Mesendoderm (in vitro differentiated cells): ENCODE results near the gene VWA8.

Experiments used
- DNase-seq: peaks from one replicate; pipeline ENCODE4 v3.0.0; 2013
- H2AK5ac ChIP-seq: 2 replicates; pipeline ENCODE4 v1.6.1; 2013; ENCODE audit warnings: low read length, inconsistent platforms
- H2BK120ac ChIP-seq: 2 replicates; pipeline ENCODE4 v1.6.1; 2013; ENCODE audit warnings: low read depth, mild to moderate bottlenecking, low read length, moderate library complexity, mixed read lengths
- H2BK15ac ChIP-seq: replicated peaks from 2 replicates; pipeline ENCODE4 v1.6.1; 2013; ENCODE audit warnings: low read depth, mild to moderate bottlenecking, moderate library complexity
- H2BK5ac ChIP-seq: 2 replicates; pipeline ENCODE4 v1.6.1; 2013; ENCODE audit warnings: low read length, inconsistent platforms
- H3K18ac ChIP-seq: 2 replicates; pipeline ENCODE4 v1.6.1; 2013; ENCODE audit warnings: mild to moderate bottlenecking, low read length, mixed read lengths
- H3K23ac ChIP-seq: one replicate; pipeline ENCODE4 v1.6.1; 2013; ENCODE audit warnings: low read length
- H3K27ac ChIP-seq: 2 replicates; pipeline ENCODE4 v1.5.1; 2013; ENCODE audit warnings: low read depth, mild to moderate bottlenecking, inconsistent platforms, low read length, moderate library complexity
- H3K27me3 ChIP-seq: 2 replicates; pipeline ENCODE4 v1.6.1; 2013; ENCODE audit warnings: low read length, control low read depth, mild to moderate bottlenecking, inconsistent platforms; ENCODE audit not compliant: insufficient read depth, poor library complexity
- H3K36me3 ChIP-seq: 2 replicates; pipeline ENCODE4 v1.6.1; 2013; ENCODE audit warnings: low read length, inconsistent platforms; ENCODE audit not compliant: control insufficient read depth, insufficient read depth
- H3K4ac ChIP-seq: one replicate; pipeline ENCODE4 v1.6.1; 2013; ENCODE audit warnings: low read depth, mild to moderate bottlenecking, low read length, moderate library complexity
- H3K4me1 ChIP-seq: 2 replicates; pipeline ENCODE4 v1.6.1; 2013; ENCODE audit warnings: low read depth, low read length, inconsistent platforms; ENCODE audit not compliant: control insufficient read depth
- H3K4me2 ChIP-seq: 2 replicates; pipeline ENCODE4 v1.6.1; 2013; ENCODE audit warnings: low read length
- H3K4me3 ChIP-seq: 2 replicates; pipeline ENCODE4 v1.5.1; 2013; ENCODE audit warnings: mild to moderate bottlenecking, low read length
- H3K56ac ChIP-seq: one replicate; pipeline ENCODE4 v1.6.1; 2013; ENCODE audit warnings: low read length
- H3K79me1 ChIP-seq: 2 replicates; pipeline ENCODE4 v1.6.1; 2013; ENCODE audit warnings: low read length, inconsistent platforms
- H3K79me2 ChIP-seq: 2 replicates; pipeline ENCODE4 v1.6.1; 2013; ENCODE audit warnings: mild to moderate bottlenecking, low read length; ENCODE audit not compliant: control insufficient read depth, insufficient read depth
- H3K9ac ChIP-seq: 2 replicates; pipeline ENCODE4 v1.6.1; 2013; ENCODE audit warnings: low read length, inconsistent platforms
- H4K5ac ChIP-seq: one replicate; pipeline ENCODE4 v1.6.1; 2013; ENCODE audit warnings: low read length
- H4K8ac ChIP-seq: one replicate; pipeline ENCODE4 v1.6.1; 2013; ENCODE audit warnings: low read depth, mild to moderate bottlenecking, control low read depth, low read length, moderate library complexity
- WGBS: extraction: QIAGEN DNeasy Blood & Tissue Kit; methylation state at CpG from one replicate; pipeline ENCODE4 v1.1.7; 2013; ENCODE audit warnings: low lambda C conversion rate, missing lambda C conversion rate; ENCODE audit not compliant: insufficient coverage; ENCODE audit errors: extremely low coverage; 5-methylcytosine and 5-hydroxymethylcytosine counted together

The VWA8 gene

DNA sequence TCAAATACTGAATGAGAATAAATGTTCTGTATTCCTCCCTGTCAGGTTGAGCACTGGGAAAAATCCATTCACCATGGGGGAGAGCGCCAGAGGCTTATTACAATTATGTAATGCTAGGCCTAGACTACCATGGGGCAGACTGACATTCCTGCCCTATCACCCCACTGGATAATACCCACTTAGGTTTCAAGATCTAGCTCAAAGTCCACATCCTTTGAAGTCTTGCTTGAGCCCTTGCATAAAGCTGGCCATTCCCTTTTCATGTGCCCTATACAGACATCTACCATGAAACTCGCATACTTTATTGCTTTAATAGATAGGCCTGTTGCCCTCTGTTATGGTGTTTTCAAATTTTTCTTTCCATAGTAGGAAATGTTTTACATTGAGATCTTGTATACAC is 354.3 kb downstream of the VWA8 start:
- no peaks in the 10 kb centered on the region for H3K36me3 ChIP-seq
- no peak overlapping the region for H3K18ac ChIP-seq
- no peaks in the 10 kb centered on the region for H3K79me1 ChIP-seq
- no CpG with 5 or more reads among the region's 2 CpGs for WGBS
- H3K9ac ChIP-seq: no peak overlapping the region
- no peak overlapping the region for H3K56ac ChIP-seq
- H2BK15ac ChIP-seq: no peak overlapping the region
- H3K79me2 ChIP-seq: no peaks in the 10 kb centered on the region
- no peak overlapping the region for H4K5ac ChIP-seq
- no peak for DNase-seq
- H3K23ac ChIP-seq: no peak overlapping the region
- no peak overlapping the region for H3K4ac ChIP-seq
- no peak overlapping the region for H4K8ac ChIP-seq
- H2BK5ac ChIP-seq: no peak overlapping the region
- H3K4me2 ChIP-seq: no peak overlapping the region
- no peak overlapping the region for H3K4me3 ChIP-seq
- no peak overlapping the region for H2AK5ac ChIP-seq
- H2BK120ac ChIP-seq: no peak overlapping the region
- no peaks in the 10 kb centered on the region for H3K27me3 ChIP-seq
- H3K4me1 ChIP-seq: no peaks in the 10 kb centered on the region
- H3K27ac ChIP-seq: no peak overlapping the region

DNA sequence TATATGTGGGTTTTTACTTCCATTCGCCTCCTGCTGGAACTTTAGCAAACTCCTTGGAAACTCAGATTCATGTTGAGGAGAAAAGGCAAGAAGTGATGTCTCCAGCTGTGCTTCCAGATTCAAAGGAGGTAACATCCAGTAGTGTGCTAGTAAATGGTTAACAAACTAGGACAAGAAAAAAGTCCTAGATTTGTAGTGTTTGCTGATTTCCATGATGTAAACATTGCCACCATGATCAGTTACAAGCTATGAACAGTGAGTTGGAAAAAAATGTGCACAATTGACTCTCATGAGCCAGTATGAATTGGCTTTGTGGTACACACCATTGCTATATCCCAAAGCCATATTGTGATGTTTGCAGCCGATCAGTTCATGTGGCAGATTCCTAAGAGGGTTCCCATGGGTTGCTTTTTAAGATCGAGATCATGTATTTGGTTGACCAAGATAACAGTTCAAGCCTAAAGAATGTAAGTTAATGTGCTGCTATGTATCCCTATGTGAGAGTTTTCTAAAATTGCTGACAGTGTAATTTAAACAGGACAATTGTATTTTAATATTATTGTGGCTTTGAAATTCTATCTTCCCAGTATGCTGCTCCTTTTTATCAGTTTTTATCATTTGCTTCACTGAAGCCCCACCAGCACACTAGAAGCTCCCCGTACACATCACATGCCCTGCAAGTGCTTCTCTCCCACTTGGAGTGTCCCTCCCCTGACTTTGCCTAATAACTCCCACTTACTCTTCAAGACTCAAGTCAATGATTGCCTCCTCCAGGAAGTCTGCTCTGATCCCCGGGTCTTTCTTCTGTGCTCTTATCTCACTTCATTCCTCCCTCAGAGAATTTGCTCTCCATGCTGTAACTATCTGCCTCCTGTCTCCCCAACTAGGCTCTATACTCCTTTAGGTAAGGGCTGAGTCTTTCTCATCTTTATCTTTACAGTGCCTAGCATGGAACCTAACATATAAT is 355.3 kb downstream of the VWA8 start:
- H3K79me2 ChIP-seq: no peaks in the 10 kb centered on the region
- no peak overlapping the region for H3K4me3 ChIP-seq
- WGBS: no CpG with 5 or more reads among the region's 5 CpGs
- H4K5ac ChIP-seq: no peak overlapping the region
- no peaks in the 10 kb centered on the region for H3K27me3 ChIP-seq
- H2BK15ac ChIP-seq: no peak overlapping the region
- no peak for DNase-seq
- H4K8ac ChIP-seq: no peak overlapping the region
- H3K4me2 ChIP-seq: no peak overlapping the region
- no peak overlapping the region for H3K18ac ChIP-seq
- H3K4me1 ChIP-seq: no peaks in the 10 kb centered on the region
- no peak overlapping the region for H3K27ac ChIP-seq
- H2AK5ac ChIP-seq: no peak overlapping the region
- H2BK120ac ChIP-seq: no peak overlapping the region
- H2BK5ac ChIP-seq: no peak overlapping the region
- no peak overlapping the region for H3K56ac ChIP-seq
- no peak overlapping the region for H3K4ac ChIP-seq
- H3K36me3 ChIP-seq: no peaks in the 10 kb centered on the region
- no peak overlapping the region for H3K9ac ChIP-seq
- H3K23ac ChIP-seq: no peak overlapping the region
- H3K79me1 ChIP-seq: no peaks in the 10 kb centered on the region

DNA sequence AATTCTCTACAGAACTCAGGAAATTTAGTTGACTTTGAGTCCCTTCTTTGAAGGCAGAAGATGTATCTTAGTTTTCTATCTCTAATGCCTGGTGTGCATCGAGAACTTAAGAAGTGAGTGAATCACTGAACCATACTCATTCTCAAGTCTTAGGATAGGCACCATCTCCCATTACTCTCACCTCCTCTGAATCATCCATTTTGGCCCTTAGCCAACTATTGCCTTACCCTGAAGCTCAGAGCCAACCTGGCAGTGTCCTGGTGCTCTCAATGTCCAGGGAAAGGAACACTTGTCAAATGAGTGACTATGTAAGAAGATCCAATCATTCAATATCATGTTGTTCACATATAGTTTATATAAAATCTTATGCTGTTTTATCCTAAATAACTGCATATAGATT is 357.0 kb downstream of the VWA8 start:
- H2BK5ac ChIP-seq: no peak overlapping the region
- H3K27me3 ChIP-seq: no peaks in the 10 kb centered on the region
- no CpG with 5 or more reads among the region's 1 CpG for WGBS

DNA sequence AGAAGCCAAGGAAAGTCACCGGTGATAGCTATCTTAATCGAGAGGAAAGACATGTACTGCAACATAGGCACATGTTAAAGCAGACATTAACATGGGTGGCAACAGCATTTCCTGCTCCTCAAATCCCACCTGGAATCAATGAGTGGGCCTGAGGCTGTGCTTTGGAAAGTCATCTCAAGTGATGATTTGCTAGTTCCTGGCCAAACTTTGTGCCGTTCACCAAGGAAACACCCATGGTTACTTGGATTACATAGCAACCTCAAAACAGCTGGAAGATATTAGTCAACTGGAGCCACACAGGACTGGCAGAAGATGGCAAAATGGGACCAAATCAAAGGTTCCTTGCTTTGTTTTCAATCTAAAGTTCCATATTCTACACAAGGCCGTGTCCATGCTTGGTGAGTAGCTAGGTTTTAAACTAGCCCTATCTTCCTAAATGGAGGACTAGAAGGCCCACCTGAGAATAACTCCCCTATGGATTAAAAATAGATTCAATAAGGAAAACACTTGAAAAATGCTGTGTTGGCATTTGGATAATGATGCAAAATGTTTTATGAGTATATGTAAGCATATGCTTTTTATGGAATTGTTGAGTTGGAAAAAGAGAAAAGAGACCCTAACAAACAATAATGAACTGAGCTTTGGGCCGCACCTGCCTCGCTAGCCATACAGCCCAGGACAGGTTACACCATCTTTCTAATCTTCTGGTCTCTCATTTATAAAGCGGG is 359.0 kb downstream of the VWA8 start:
- no peak for DNase-seq
- no peak overlapping the region for H4K8ac ChIP-seq
- no peak overlapping the region for H3K56ac ChIP-seq
- no peak overlapping the region for H3K18ac ChIP-seq
- H2BK5ac ChIP-seq: no peak overlapping the region
- no peak overlapping the region for H3K27ac ChIP-seq
- no peaks in the 10 kb centered on the region for H3K4me1 ChIP-seq
- H3K27me3 ChIP-seq: no peaks in the 10 kb centered on the region
- H2BK15ac ChIP-seq: no peak overlapping the region
- no CpG with 5 or more reads among the region's 7 CpGs for WGBS
- no peak overlapping the region for H3K23ac ChIP-seq
- no peaks in the 10 kb centered on the region for H3K79me1 ChIP-seq
- H3K4ac ChIP-seq: no peak overlapping the region
- no peak overlapping the region for H3K9ac ChIP-seq
- H3K4me2 ChIP-seq: no peak overlapping the region
- H3K4me3 ChIP-seq: no peak overlapping the region
- H2AK5ac ChIP-seq: no peak overlapping the region
- H4K5ac ChIP-seq: no peak overlapping the region
- H3K79me2 ChIP-seq: no peaks in the 10 kb centered on the region
- no peaks in the 10 kb centered on the region for H3K36me3 ChIP-seq
- no peak overlapping the region for H2BK120ac ChIP-seq

More for the DNA sequence above, 357.0 kb downstream of the VWA8 start:
- no peak overlapping the region for H3K27ac ChIP-seq
- no peaks in the 10 kb centered on the region for H3K79me1 ChIP-seq
- H3K56ac ChIP-seq: no peak overlapping the region
- H3K4me3 ChIP-seq: no peak overlapping the region
- H3K23ac ChIP-seq: no peak overlapping the region
- no peaks in the 10 kb centered on the region for H3K4me1 ChIP-seq
- H2BK120ac ChIP-seq: no peak overlapping the region
- H2BK15ac ChIP-seq: no peak overlapping the region
- H3K18ac ChIP-seq: no peak overlapping the region
- no peak overlapping the region for H2AK5ac ChIP-seq
- no peak overlapping the region for H4K5ac ChIP-seq
- no peak for DNase-seq
- H3K4ac ChIP-seq: no peak overlapping the region
- no peaks in the 10 kb centered on the region for H3K79me2 ChIP-seq
- H3K4me2 ChIP-seq: no peak overlapping the region
- no peak overlapping the region for H4K8ac ChIP-seq
- H3K9ac ChIP-seq: no peak overlapping the region
- no peaks in the 10 kb centered on the region for H3K36me3 ChIP-seq

DNA sequence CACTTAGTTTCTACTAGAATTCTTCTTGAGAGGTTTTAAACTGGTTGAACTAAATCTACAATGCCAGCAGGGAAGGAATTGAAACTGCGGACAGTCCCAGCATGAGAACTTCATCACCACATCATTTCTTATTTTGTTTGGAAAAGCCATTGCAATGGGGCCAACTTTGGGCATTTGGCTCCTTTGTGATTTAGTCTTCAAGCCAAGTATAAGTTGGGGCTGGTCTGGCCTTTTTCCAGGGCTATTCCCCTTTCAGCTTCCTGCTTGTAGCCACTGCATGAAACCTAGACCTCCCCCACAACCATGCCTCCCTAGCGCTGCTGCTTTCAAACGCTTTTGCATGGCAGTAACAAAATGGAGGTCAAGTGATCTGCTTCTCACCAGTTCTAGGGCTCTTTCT is 361.3 kb downstream of the VWA8 start:
- Histone ChIP-seq H3K27me3 (no peaks in the 10 kb centered on the region), H4K5ac (no peak overlapping the region), H3K79me1 (no peaks in the 10 kb centered on the region), H2BK5ac (no peak overlapping the region), H3K56ac (no peak overlapping the region), H4K8ac (no peak overlapping the region), H2BK15ac (no peak overlapping the region), H3K79me2 (no peaks in the 10 kb centered on the region), H3K9ac (no peak overlapping the region), H3K4ac (no peak overlapping the region), H3K4me3 (no peak overlapping the region), H3K36me3 (no peaks in the 10 kb centered on the region), H3K4me1 (no peaks in the 10 kb centered on the region), H2AK5ac (no peak overlapping the region), H3K4me2 (no peak overlapping the region), H3K23ac (no peak overlapping the region), H3K27ac (no peak overlapping the region), H3K18ac (no peak overlapping the region), H2BK120ac (no peak overlapping the region)
- no peak for DNase-seq
- no CpG with 5 or more reads among the region's 3 CpGs for WGBS
